ENCODE measurements around the gene PLA2G7.

- TF ChIP-seq TAF1 (IDR thresholded peaks at IDR 0.05; ENCODE audit: low read depth, low read length), result no peak
- no peak for TF ChIP-seq POLR2AphosphoS5 (IDR thresholded peaks at IDR 0.05; ENCODE audit: low read depth, low read length)
- no peak for TF ChIP-seq POLR2A (IDR thresholded peaks at IDR 0.05; ENCODE audit: low read depth, low read length)
- no peak for TF ChIP-seq SPI1 (IDR thresholded peaks at IDR 0.05; ENCODE audit: low read depth, low read length)
- TF ChIP-seq PAX5 (IDR thresholded peaks at IDR 0.05; ENCODE audit: insufficient read depth, low read length, severe bottlenecking), result no peak
- TF ChIP-seq POU2F2 (IDR thresholded peaks at IDR 0.05; ENCODE audit: low read depth, low read length), result no peak
These were observed 28.7 kb downstream of the PLA2G7 start for GRCh38 chr6:46706464-46706863.

Data from GM12891 (cell line).